Liver (tissue), 9 donors: ENCODE data around the gene NHP2. TPM values are rescaled to one million over a fixed set of nuclear protein-coding genes. Genes with fewer than 3 reads are reported as not detected.

Experiments used
- DNase-seq: peaks from one replicate; pipeline ENCODE4 v3.0.0-alpha.2; 2017; ENCODE audit warnings: low spot score
- H3K27ac ChIP-seq, 2 donors: one replicate each; pipeline ENCODE4 v1.7.0; 2013; ENCODE audit warnings: inconsistent platforms in 2 of 2, low read length in 2 of 2, control low read depth in 1 of 2, low read depth in 1 of 2, mild to moderate bottlenecking in 1 of 2
- H3K27me3 ChIP-seq, 4 donors: one replicate each; pipeline versions ENCODE4 v1.6.1 to v1.7.0; 2013; ENCODE audit warnings: low read length in 3 of 4, inconsistent platforms in 1 of 4, mild to moderate bottlenecking in 1 of 4, moderate library complexity in 1 of 4; ENCODE audit not compliant: control insufficient read depth in 4 of 4, insufficient read depth in 4 of 4
- H3K36me3 ChIP-seq, 4 donors: one replicate each; pipeline versions ENCODE4 v1.6.1 to v1.7.0; 2013; ENCODE audit warnings: low read length in 3 of 4, mild to moderate bottlenecking in 3 of 4, low read depth in 1 of 4, moderate library complexity in 1 of 4; ENCODE audit not compliant: control insufficient read depth in 4 of 4, insufficient read depth in 3 of 4
- H3K4me1 ChIP-seq, 4 donors: one replicate each; pipeline versions ENCODE4 v1.6.1 to v1.7.0; 2013; ENCODE audit warnings: low read length in 3 of 4, mild to moderate bottlenecking in 3 of 4, moderate library complexity in 1 of 4; ENCODE audit not compliant: control insufficient read depth in 4 of 4, insufficient read depth in 4 of 4
- H3K4me3 ChIP-seq, 3 donors: one replicate each; pipeline versions ENCODE4 v1.6.1 to v1.7.0; 2013; ENCODE audit warnings: low read length in 3 of 3, control low read depth in 1 of 3, low read depth in 1 of 3, mild to moderate bottlenecking in 1 of 3
- H3K9ac ChIP-seq, 2 donors: one replicate each; pipeline ENCODE4 v1.7.0; 2013; ENCODE audit warnings: low read length in 2 of 2, mild to moderate bottlenecking in 2 of 2, moderate library complexity in 2 of 2, control low read depth in 1 of 2, low read depth in 1 of 2
- H3K9me3 ChIP-seq, 4 donors: one replicate each; pipeline versions ENCODE4 v1.6.1 to v1.7.0; 2013; ENCODE audit warnings: low read length in 3 of 4; ENCODE audit not compliant: control insufficient read depth in 4 of 4
- ATF3 ChIP-seq: IDR thresholded peaks from 2 replicates; pipeline ENCODE4 v1.6.1; 2016; ENCODE audit warnings: antibody characterized with exemption
- CTCF ChIP-seq: fragments of 150-350 bp; IDR thresholded peaks from 2 replicates; pipeline ENCODE4 v1.5.1; 2017; ENCODE audit warnings: improper control_type of control experiment, low read depth, low read length; ENCODE audit not compliant: missing input control
- EGR1 ChIP-seq, 2 donors: IDR thresholded peaks; 2 replicates each; pipeline ENCODE4 v1.6.1; 2016 to 2018; ENCODE audit warnings: antibody characterized with exemption in 2 of 2, low read depth in 2 of 2
- FOXA1 ChIP-seq: IDR thresholded peaks from 2 replicates; pipeline ENCODE4 v1.6.1; 2016; ENCODE audit warnings: antibody characterized with exemption
- FOXA2 ChIP-seq: IDR thresholded peaks from 2 replicates; pipeline ENCODE4 v1.6.1; 2016; ENCODE audit warnings: antibody characterized with exemption
- GABPA ChIP-seq, 2 donors: IDR thresholded peaks in 1 of 2; conservative IDR thresholded peaks in 1 of 2; 2 replicates each; pipeline ENCODE4 v1.6.1; 2016; ENCODE audit warnings: antibody characterized with exemption in 2 of 2, mild to moderate bottlenecking in 1 of 2, moderate library complexity in 1 of 2
- HNF4A ChIP-seq, 2 donors: conservative IDR thresholded peaks; 2 replicates each; pipeline ENCODE4 v1.6.1; 2016; ENCODE audit warnings: antibody characterized with exemption in 2 of 2, mild to moderate bottlenecking in 2 of 2
- HNF4G ChIP-seq: IDR thresholded peaks from 2 replicates; pipeline ENCODE4 v1.6.1; 2016; ENCODE audit warnings: antibody characterized with exemption
- JUND ChIP-seq, 2 donors: IDR thresholded peaks; 2 replicates each; pipeline ENCODE4 v1.6.1; 2016; ENCODE audit warnings: antibody characterized with exemption in 2 of 2
- MAX ChIP-seq: IDR thresholded peaks from 2 replicates; pipeline ENCODE4 v1.6.1; 2016; ENCODE audit warnings: antibody characterized with exemption
- NR2F2 ChIP-seq: IDR thresholded peaks from 2 replicates; pipeline ENCODE4 v1.6.1; 2016; ENCODE audit warnings: antibody characterized with exemption
- RXRA ChIP-seq, 2 donors: IDR thresholded peaks; 2 replicates each; pipeline ENCODE4 v1.6.1; 2017 to 2018; ENCODE audit warnings: antibody characterized with exemption in 2 of 2, mild to moderate bottlenecking in 1 of 2
- SP1 ChIP-seq: IDR thresholded peaks from 2 replicates; pipeline ENCODE4 v1.6.1; 2018; ENCODE audit warnings: antibody characterized with exemption, mild to moderate bottlenecking
- YY1 ChIP-seq: IDR thresholded peaks from 2 replicates; pipeline ENCODE4 v1.6.1; 2016; ENCODE audit warnings: antibody characterized with exemption, mild to moderate bottlenecking
- WGBS: extraction: QIAGEN DNeasy Blood & Tissue Kit; methylation state at CpG from one replicate; pipeline ENCODE4 v1.1.7; 2013; 5-methylcytosine and 5-hydroxymethylcytosine counted together
- polyA plus RNA-seq, 2 donors: library from polyadenylated mRNA; stranded (reverse) in 1 of 2; unstranded in 1 of 2; fragments of 200-250 nt in 1 of 2; fragments of >200 nt in 1 of 2; fragmentation: Nextera tagmentation in 1 of 2; extraction: Ambion mirVana in 1 of 2; gene quantifications; one replicate each; pipeline versions ENCODE4 v1.2.1 to v1.2.3, GENCODE V29; 2013 to 2015
- total RNA-seq, 2 donors: library from RNA; depleted of rRNA; stranded (reverse); fragments of >200 nt; gene quantifications; one replicate each; pipeline ENCODE4 v1.2.3, GENCODE V29; 2014
- TF ChIP-seq, protein P1 (sequence below): IDR thresholded peaks from 2 replicates; pipeline ENCODE4 v1.6.1; 2016; ENCODE audit warnings: antibody characterized with exemption
- TF ChIP-seq, protein P2 (sequence below): IDR thresholded peaks from 2 replicates; pipeline ENCODE4 v1.6.1; 2016; ENCODE audit warnings: antibody characterized with exemption, mild to moderate bottlenecking
- donor health status: healthy.
- donor health status: healthy.
- donor health status: healthy.
- donor health status: healthy.
- donor health status: healthy.

The NHP2 gene
- total and polyA plus RNA-seq, 4 donors, result 44.1 to 124 (median 62.6) TPM

- TF ChIP-seq CTCF (no peak), FOXA2 (no peak), ATF3 (no peak)
These were observed 43.2 kb downstream of the NHP2 start (continued) for GRCh38 chr5:178110511-178110910.

GRCh38 chr5:178108966-178109365 is 44.7 kb downstream of the NHP2 start:
- Histone ChIP-seq H3K36me3 (no peaks in the 10 kb centered on the region), H3K9me3 (no peaks in the 10 kb centered on the region), H3K4me1 (peaks cover 3 to 10% (median 7%) of the 10 kb centered on the region in 4 donors), H3K27me3 (peaks cover 0 to 3% (median 0%) of the 10 kb centered on the region in 4 donors), H3K9ac (no peak overlapping the region), H3K27ac (no peak overlapping the region), H3K4me3 (no peak overlapping the region)
- no peak for DNase-seq
- TF ChIP-seq FOXA2 (no peak), RXRA (IDR thresholded peaks at IDR 0.05) (no peak), CTCF (no peak), NR2F2 (no peak), FOXA1 (no peak), EGR1 (IDR thresholded peaks at IDR 0.05; ENCODE audit: low read depth in 2 of 2) (no peak), HNF4G (no peak), GABPA (IDR thresholded peaks at IDR 0.05 in 1 of 2, conservative IDR thresholded peaks at IDR 0.05 in 1 of 2) (no peak), ATF3 (no peak), HNF4A (conservative IDR thresholded peaks at IDR 0.05) (no peak), SP1 (no peak), YY1 (no peak), JUND (IDR thresholded peaks at IDR 0.05) (no peak), MAX (no peak)
- TF ChIP-seq, protein P1, sequence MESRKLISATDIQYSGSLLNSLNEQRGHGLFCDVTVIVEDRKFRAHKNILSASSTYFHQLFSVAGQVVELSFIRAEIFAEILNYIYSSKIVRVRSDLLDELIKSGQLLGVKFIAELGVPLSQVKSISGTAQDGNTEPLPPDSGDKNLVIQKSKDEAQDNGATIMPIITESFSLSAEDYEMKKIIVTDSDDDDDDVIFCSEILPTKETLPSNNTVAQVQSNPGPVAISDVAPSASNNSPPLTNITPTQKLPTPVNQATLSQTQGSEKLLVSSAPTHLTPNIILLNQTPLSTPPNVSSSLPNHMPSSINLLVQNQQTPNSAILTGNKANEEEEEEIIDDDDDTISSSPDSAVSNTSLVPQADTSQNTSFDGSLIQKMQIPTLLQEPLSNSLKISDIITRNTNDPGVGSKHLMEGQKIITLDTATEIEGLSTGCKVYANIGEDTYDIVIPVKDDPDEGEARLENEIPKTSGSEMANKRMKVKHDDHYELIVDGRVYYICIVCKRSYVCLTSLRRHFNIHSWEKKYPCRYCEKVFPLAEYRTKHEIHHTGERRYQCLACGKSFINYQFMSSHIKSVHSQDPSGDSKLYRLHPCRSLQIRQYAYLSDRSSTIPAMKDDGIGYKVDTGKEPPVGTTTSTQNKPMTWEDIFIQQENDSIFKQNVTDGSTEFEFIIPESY, result no peak

GRCh38 chr5:178108446-178108845 is 45.2 kb downstream of the NHP2 start:
- no peak for DNase-seq
- Histone ChIP-seq H3K4me3 (no peak overlapping the region), H3K9me3 (no peaks in the 10 kb centered on the region), H3K27me3 (peaks cover 0 to 3% (median 0%) of the 10 kb centered on the region in 4 donors), H3K36me3 (no peaks in the 10 kb centered on the region), H3K9ac (no peak overlapping the region), H3K27ac (no peak overlapping the region), H3K4me1 (peaks cover 0 to 6% (median 4%) of the 10 kb centered on the region in 4 donors)
- WGBS, result 72% methylated on average over 7 of the region's 7 CpGs
- TF ChIP-seq FOXA2 (no peak), HNF4A (conservative IDR thresholded peaks at IDR 0.05) (no peak), ATF3 (no peak), MAX (no peak), GABPA (IDR thresholded peaks at IDR 0.05 in 1 of 2, conservative IDR thresholded peaks at IDR 0.05 in 1 of 2) (no peak)
- TF ChIP-seq, protein P2, sequence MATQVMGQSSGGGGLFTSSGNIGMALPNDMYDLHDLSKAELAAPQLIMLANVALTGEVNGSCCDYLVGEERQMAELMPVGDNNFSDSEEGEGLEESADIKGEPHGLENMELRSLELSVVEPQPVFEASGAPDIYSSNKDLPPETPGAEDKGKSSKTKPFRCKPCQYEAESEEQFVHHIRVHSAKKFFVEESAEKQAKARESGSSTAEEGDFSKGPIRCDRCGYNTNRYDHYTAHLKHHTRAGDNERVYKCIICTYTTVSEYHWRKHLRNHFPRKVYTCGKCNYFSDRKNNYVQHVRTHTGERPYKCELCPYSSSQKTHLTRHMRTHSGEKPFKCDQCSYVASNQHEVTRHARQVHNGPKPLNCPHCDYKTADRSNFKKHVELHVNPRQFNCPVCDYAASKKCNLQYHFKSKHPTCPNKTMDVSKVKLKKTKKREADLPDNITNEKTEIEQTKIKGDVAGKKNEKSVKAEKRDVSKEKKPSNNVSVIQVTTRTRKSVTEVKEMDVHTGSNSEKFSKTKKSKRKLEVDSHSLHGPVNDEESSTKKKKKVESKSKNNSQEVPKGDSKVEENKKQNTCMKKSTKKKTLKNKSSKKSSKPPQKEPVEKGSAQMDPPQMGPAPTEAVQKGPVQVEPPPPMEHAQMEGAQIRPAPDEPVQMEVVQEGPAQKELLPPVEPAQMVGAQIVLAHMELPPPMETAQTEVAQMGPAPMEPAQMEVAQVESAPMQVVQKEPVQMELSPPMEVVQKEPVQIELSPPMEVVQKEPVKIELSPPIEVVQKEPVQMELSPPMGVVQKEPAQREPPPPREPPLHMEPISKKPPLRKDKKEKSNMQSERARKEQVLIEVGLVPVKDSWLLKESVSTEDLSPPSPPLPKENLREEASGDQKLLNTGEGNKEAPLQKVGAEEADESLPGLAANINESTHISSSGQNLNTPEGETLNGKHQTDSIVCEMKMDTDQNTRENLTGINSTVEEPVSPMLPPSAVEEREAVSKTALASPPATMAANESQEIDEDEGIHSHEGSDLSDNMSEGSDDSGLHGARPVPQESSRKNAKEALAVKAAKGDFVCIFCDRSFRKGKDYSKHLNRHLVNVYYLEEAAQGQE, result no peak
- TF ChIP-seq, protein P1, result no peak
